IPS-20b (cell line): ENCODE results near the gene EDC3.
A peak's percentile ranks its signal among the peaks of the same experiment; 100 is the strongest.
"Not testable (repeated sequence)": the region's sequence is repeated elsewhere in the genome, so short reads cannot be mapped to it uniquely, and the experiment has no call there.

Source experiments
- H3K27ac ChIP-seq: one replicate; pipeline ENCODE4 v1.5.1; 2013; ENCODE audit warnings: low read length
- H3K27me3 ChIP-seq: 2 replicates; pipeline ENCODE4 v1.6.1; 2013; ENCODE audit warnings: mild to moderate bottlenecking, low read length, inconsistent platforms; ENCODE audit not compliant: insufficient read depth
- H3K36me3 ChIP-seq: 2 replicates; pipeline ENCODE4 v1.6.1; 2013; ENCODE audit warnings: low read depth, mild to moderate bottlenecking, inconsistent platforms, low read length, moderate library complexity; ENCODE audit not compliant: insufficient read depth
- H3K4me1 ChIP-seq: 2 replicates; pipeline ENCODE4 v1.6.1; 2013; ENCODE audit warnings: mild to moderate bottlenecking, control low read depth, inconsistent platforms, low read length, moderate library complexity; ENCODE audit not compliant: insufficient read depth
- H3K4me3 ChIP-seq: 2 replicates; pipeline ENCODE4 v1.5.1; 2013; ENCODE audit warnings: mild to moderate bottlenecking, low read length, inconsistent platforms
- H3K9ac ChIP-seq: 2 replicates; pipeline ENCODE4 v1.6.1; 2013; ENCODE audit warnings: low read depth, mild to moderate bottlenecking, inconsistent platforms, low read length, moderate library complexity
- H3K9me3 ChIP-seq: 2 replicates; pipeline ENCODE4 v1.6.1; 2013; ENCODE audit warnings: mild to moderate bottlenecking, low read depth, low read length, inconsistent platforms; ENCODE audit not compliant: insufficient read depth

Gene EDC3

DNA sequence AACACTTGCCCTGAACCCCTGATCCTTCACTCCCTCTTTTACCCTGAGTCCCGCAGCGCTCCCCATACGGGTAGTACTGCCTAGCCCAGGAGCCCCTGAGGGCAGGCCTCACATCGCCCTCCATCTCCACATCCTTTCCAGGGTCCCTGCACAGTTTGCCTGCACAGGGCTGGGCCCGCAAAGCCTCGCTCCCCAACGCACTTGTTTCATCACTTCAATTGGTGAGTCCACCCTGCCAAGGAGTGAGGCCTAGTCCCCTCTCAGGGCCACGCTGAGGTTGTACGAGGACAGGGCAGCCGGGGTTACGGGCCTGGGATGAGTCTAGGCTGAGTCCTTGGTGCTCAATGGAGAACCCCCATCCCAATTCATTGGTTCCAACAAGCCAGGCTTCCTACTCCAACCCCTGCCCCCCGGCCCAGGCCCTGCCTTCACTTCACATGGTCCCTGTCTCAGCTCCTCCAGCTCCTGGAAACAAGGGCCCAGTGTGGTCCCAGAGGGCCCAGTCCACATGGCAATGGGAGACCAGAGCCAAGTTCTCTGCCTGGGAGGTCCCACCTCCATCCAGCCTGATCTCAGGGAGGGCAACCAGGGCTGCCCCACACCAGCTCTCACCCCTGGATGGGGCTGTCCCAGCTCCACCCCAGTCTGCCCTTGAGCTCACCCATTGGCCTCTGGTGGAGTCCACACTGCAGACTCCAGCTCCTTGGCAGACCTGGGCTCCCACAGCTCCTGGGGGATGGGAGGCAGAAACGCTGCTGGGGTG, 92.6 kb downstream of the EDC3 start:
- H3K4me3 ChIP-seq, result no peak overlapping the region
- H3K9ac ChIP-seq, result no peak overlapping the region
- H3K36me3 ChIP-seq, result peaks cover 8% of the 10 kb centered on the region; the same call in 1 of the 2 replicates
- peaks cover 10% of the 10 kb centered on the region; the same call in 1 of the 2 replicates for H3K27me3 ChIP-seq
- no peak overlapping the region for H3K27ac ChIP-seq
- H3K4me1 ChIP-seq, result no peaks in the 10 kb centered on the region; the same call in 1 of the 2 replicates
- no peaks in the 10 kb centered on the region for H3K9me3 ChIP-seq

DNA sequence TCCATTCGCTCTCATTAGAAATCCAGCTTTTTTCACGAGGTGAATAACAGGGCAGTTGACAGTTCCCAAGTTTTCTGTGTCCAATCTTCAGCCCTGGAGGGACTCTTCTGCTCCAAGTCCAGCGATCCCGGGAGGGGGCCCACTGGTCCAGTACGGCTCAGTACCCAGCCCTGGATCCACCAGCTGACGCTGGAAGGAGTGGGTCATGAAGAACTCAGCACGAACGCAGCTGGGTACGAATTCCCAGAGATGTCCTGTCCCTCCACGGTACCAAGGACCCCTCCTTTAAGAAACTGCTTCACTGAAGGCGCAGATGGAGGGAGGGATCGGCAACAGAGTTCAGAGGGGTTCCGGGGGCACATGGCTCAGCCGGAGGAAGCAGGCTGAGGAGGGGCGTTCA, 96.7 kb downstream of the EDC3 start:
- H3K27me3 ChIP-seq, result no peaks in the 10 kb centered on the region
- H3K9me3 ChIP-seq, result no peaks in the 10 kb centered on the region
- H3K9ac ChIP-seq, result no peak overlapping the region
- H3K4me1 ChIP-seq, result peaks cover 3% of the 10 kb centered on the region; the same call in 1 of the 2 replicates
- no peak overlapping the region for H3K27ac ChIP-seq
- H3K36me3 ChIP-seq, result peaks cover 34% of the 10 kb centered on the region
- H3K4me3 ChIP-seq, result no peak overlapping the region; the same call in 1 of the 2 replicates

DNA sequence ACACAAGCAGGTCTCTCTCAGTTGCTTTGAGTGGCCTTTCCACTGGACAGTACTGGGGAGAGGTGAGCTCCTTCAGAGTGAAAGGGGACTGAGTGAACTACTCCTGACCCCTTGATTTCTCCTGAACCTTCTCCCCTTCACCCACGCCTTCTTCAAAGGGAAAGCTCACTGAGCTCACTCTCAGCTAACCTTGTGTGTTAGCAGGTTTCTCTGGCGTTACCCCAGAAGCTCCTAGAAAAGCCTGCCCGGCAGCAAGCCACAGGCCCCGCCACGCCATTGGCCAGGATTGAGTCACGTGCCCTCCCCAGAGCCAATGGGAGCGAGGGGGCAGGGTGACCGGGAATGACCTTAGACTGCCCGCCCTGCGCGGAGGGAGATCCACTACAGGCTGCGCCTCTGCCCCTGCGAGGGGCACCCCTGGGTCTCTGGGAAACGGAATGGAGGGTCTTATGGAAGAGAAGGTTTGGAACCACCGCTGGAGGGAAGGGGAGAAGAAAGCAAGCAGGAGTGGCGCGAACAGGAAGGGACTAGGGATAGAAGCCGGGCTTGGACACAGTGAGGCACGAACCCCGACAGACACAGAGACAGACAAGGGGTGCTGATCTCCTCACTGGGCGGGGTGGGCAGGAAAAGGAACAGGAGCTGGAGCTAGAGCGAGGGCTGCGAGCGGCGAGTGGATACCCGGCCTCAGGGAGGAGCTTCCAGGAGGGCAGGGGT, 97.5 kb downstream of the EDC3 start:
- H3K27me3 ChIP-seq, result no peaks in the 10 kb centered on the region
- H3K4me3 ChIP-seq, result peak overlapping the region; percentile 49; the same call in 1 of the 2 replicates
- H3K9ac ChIP-seq, result peak overlapping the region; percentile 69; the same call in 1 of the 2 replicates
- peaks cover 3% of the 10 kb centered on the region; the same call in 1 of the 2 replicates for H3K4me1 ChIP-seq
- H3K9me3 ChIP-seq, result no peaks in the 10 kb centered on the region
- peaks cover 42% of the 10 kb centered on the region for H3K36me3 ChIP-seq
- H3K27ac ChIP-seq, result peak overlapping the region; percentile 52

DNA sequence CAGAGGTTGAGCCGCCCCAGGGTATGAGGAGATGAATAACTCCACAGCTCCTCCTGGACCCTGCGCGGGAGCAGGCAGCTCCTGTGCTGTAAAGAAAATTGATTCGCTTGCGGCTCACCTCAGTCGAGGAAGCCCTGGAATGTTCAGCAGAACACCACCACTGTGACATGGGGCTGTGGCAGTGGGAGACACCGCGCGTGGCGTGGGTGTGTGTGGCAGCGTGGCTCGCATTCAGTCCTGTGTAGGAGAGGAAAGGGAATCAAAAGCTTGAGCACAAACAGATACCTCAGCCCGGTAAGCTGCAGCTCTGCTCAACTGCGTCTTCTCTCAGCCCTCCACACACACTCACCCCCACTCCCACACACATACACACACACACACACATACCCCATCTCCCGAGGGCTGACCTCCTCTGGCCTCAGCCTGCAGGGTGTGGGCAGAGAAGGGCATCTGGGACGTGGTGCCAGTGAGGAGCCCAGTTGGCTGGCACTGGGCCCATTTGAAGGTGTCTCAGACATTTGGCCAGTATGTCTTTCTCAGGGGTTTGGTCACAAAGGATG, 98.6 kb downstream of the EDC3 start:
- peaks cover 53% of the 10 kb centered on the region for H3K36me3 ChIP-seq
- not testable (repeated sequence) for H3K9ac ChIP-seq, H3K27ac ChIP-seq, H3K4me1 ChIP-seq, H3K9me3 ChIP-seq, H3K27me3 ChIP-seq, H3K4me3 ChIP-seq

DNA sequence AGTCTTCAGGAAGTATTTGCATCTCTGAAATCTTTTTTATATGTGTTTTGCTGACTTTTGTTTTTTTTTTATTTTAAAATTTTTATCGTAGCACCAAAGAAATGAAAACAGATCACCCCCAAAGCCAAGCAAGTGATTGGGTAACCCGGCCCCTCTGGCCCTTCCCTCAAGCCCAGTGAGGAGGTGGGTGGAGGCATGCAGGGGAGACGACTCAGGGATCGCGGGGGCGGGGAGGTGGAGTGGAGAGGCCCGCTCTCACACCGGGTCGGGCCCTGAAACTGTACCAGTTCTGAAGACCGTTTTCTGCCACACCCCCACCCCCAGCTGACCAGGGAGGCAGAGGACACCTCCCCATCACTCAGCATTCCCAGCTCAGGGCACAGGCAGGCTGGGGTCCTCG, 99.1 kb downstream of the EDC3 start:
- not testable (repeated sequence) for H3K27me3 ChIP-seq, H3K9ac ChIP-seq, H3K27ac ChIP-seq, H3K9me3 ChIP-seq, H3K4me1 ChIP-seq, H3K4me3 ChIP-seq
- peaks cover 58% of the 10 kb centered on the region for H3K36me3 ChIP-seq

DNA sequence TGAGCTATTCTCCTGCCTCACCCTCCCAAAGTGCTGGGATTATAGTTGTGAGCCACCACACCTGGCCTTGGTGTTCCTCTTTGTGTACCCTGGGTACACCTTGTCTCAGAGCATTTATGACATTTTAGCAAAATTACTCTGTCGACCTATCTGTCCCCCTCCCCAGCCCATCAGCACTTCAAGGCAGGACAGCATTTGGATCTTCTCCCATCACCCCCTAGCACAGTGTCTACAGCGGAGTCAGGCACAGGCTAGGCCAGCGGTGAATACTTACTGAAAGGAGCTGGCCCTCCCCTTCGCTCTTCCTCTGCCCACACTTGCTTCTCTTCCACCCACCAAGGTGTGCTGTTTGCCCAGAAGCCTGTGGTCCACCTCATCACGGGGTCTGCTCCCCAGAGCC, 100.6 kb downstream of the EDC3 start:
- H3K4me3 ChIP-seq, result no peak overlapping the region
- no peaks in the 10 kb centered on the region for H3K27me3 ChIP-seq
- no peak overlapping the region for H3K9ac ChIP-seq
- no peaks in the 10 kb centered on the region for H3K9me3 ChIP-seq
- no peak overlapping the region for H3K27ac ChIP-seq
- H3K36me3 ChIP-seq, result peaks cover 72% of the 10 kb centered on the region
- H3K4me1 ChIP-seq, result peaks cover 3% of the 10 kb centered on the region; the same call in 1 of the 2 replicates

DNA sequence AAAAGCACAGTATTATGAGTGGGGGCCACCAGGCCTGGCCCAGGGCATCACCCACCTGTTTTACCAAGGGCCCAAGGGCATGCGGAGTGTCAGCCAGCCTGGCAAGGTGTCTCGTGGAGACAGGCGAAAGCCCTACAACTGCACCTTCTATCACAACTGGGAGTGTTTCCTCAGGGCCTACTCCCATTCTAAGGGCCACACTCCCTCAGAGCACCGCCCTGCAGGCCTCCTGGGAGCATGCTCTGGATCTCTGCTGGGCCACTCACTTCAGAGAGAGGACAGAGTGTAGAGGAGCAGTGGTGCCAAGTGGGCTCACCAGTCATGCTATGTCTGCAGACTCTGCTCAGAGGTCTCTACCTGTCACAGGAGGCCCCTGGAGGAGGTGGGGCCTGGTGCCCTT, 101.4 kb downstream of the EDC3 start:
- Histone ChIP-seq H3K9me3 (no peaks in the 10 kb centered on the region), H3K4me1 (peaks cover 3% of the 10 kb centered on the region; the same call in 1 of the 2 replicates), H3K36me3 (peaks cover 78% of the 10 kb centered on the region), H3K4me3 (no peak overlapping the region), H3K27ac (no peak overlapping the region), H3K27me3 (no peaks in the 10 kb centered on the region), H3K9ac (no peak overlapping the region)

DNA sequence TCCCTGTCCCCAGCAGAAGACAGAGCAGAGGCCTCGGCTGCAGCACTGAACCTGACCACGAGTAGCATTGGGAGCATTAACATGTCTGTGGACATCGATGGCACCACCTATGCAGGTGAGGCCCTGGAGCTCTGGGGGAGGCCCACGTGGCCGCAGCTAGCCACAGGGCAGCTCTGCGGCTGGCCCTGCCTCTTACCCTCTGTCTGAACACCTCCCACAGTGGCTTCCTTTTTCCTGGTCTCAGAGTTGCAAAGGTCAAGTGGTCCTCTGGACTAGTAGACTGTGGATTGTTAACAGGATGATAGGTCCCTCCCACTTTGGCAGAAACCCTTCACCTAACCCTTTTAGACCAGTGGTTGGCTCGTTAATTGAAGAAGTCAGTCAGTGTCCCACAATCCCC, 102.7 kb downstream of the EDC3 start:
- no peak overlapping the region for H3K27ac ChIP-seq
- no peaks in the 10 kb centered on the region for H3K27me3 ChIP-seq
- no peaks in the 10 kb centered on the region for H3K9me3 ChIP-seq
- no peak overlapping the region for H3K4me3 ChIP-seq
- H3K9ac ChIP-seq, result no peak overlapping the region
- H3K4me1 ChIP-seq, result peaks cover 6% of the 10 kb centered on the region; the same call in 1 of the 2 replicates
- H3K36me3 ChIP-seq, result peaks cover 76% of the 10 kb centered on the region

DNA sequence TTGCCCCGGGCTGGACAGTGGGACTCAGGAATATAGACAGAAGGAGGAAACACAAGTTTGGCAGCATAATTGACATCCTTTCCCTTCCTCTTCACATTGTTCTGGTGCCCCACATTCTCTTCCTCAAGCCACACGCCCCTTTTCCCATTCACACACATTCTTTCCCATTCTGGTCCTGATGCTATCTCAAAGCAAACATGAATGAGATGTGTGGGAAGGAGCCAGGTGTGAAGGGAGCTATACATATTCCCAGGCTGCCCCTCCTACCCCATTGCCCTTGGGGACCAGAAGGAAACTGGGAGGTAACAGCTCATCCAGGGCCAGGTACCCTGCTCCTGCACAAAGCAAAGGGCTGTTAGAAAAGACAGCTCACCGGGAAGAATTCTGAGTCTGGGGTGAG, 103.6 kb downstream of the EDC3 start:
- H3K36me3 ChIP-seq, result peaks cover 75% of the 10 kb centered on the region
- H3K4me1 ChIP-seq, result peaks cover 4% of the 10 kb centered on the region; the same call in 1 of the 2 replicates
- no peaks in the 10 kb centered on the region for H3K9me3 ChIP-seq
- H3K4me3 ChIP-seq, result no peak overlapping the region
- no peak overlapping the region for H3K27ac ChIP-seq
- no peak overlapping the region for H3K9ac ChIP-seq
- no peaks in the 10 kb centered on the region for H3K27me3 ChIP-seq

DNA sequence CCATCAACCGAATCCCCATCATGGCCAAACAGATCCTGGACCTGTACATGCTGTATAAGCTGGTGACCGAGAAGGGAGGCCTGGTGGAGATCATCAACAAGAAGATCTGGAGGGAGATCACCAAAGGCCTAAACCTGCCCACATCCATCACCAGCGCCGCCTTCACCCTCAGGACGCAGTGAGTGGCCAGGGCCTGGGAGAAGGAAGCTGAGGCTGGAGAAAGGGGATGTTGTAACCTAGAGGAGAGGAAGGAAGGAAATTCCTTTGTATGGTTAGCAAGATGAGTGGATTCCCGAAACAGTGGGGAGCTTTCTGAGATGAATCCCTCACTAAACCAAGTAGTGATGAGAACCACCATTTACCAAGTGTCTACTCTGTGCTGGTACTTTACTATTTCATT, 106.0 kb downstream of the EDC3 start:
- Histone ChIP-seq H3K9me3 (no peaks in the 10 kb centered on the region), H3K4me3 (no peak overlapping the region), H3K36me3 (peaks cover 82% of the 10 kb centered on the region), H3K27ac (no peak overlapping the region), H3K9ac (no peak overlapping the region; the same call in 1 of the 2 replicates), H3K27me3 (no peaks in the 10 kb centered on the region), H3K4me1 (peaks cover 4% of the 10 kb centered on the region; the same call in 1 of the 2 replicates)

DNA sequence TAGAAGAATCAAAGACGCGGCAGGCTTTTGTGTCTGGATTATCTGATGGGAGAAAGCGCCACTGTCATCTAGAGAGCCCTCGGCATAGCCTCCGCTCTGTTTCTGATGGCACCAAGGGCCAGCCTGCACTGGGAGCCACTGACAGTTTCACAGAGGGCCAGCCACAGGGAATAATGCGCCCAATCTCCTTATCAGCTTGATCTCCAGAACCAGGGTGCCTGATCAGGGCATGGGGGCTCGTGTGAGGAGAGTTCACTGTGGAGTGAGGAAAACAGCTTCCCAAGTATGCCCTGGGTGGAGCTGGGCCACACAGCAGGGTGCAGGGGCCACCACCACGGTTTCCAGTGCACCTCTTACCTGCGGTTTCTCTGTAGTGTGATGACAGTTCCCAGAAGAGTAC, 110.0 kb downstream of the EDC3 start:
- Histone ChIP-seq H3K9me3 (no peaks in the 10 kb centered on the region), H3K36me3 (peaks cover 75% of the 10 kb centered on the region), H3K9ac (no peak overlapping the region), H3K27me3 (no peaks in the 10 kb centered on the region), H3K4me3 (no peak overlapping the region), H3K27ac (no peak overlapping the region), H3K4me1 (peaks cover 4% of the 10 kb centered on the region; the same call in 1 of the 2 replicates)
